Posterior vena cava (tissue), 2 donors: Measurements from ENCODE around the gene MYO10. TPM values are rescaled to one million over a fixed set of nuclear protein-coding genes. Genes with fewer than 3 reads are reported as not detected.
"Not testable (repeated sequence)": the region's sequence is repeated elsewhere in the genome, so short reads cannot be mapped to it uniquely, and the experiment has no call there.

Experiments used
- DNase-seq: peaks from one replicate; pipeline ENCODE4 v3.0.0-alpha.2; 2020; ENCODE audit warnings: low spot score
- intact Hi-C, 2 donors: fragments of 100-400 bp; cut with DNase I; formaldehyde crosslinking; loops; one replicate each; pipeline versions ENCODE4 v1.14.1 to v1.14.2; 2022 to 2023
- total RNA-seq, 2 donors: library from RNA; stranded (reverse); fragmentation: NEBNext Ultra II Directional; extraction: Animal tissue kit (Norgen Biotek cat#: 25700); gene quantifications; one replicate each; pipeline ENCODE4 v1.2.1, GENCODE V29; 2021
- donor health status: DM: yes; HTN: yes; CAD: no.
- donor health status: DM: yes; HTN: yes; CAD: no.

Gene MYO10
- total RNA-seq, 2 donors from 2014 or later: 8.5 to 11.2 TPM

GRCh38 chr5:16737620-16738364 lies 198.3 kb downstream of the MYO10 start:
- no peak for DNase-seq

GRCh38 chr5:16737209-16737608 lies 198.9 kb downstream of the MYO10 start:
- DNase-seq: no peak

More at GRCh38 chr5:16737620-16738364, 198.3 kb downstream of the MYO10 start:
- intact Hi-C loops: no loop called here

GRCh38 chr5:16736158-16736995 lies 199.7 kb downstream of the MYO10 start:
- intact Hi-C loops: no loop called here
- no peak for DNase-seq

More at GRCh38 chr5:16737209-16737608, 198.9 kb downstream of the MYO10 start:
- intact Hi-C loops: no loop called here

GRCh38 chr5:16735101-16736060 lies 200.7 kb downstream of the MYO10 start:
- intact Hi-C loops: no loop called here
- DNase-seq: no peak

GRCh38 chr5:16733331-16734006 lies 202.6 kb downstream of the MYO10 start:
- intact Hi-C loops: no loop called here
- DNase-seq: no peak

- intact Hi-C loops: no loop called here
- no peak for DNase-seq
Observed at GRCh38 chr5:16732356-16732755, 203.7 kb downstream of the MYO10 start.

GRCh38 chr5:16727755-16728325 lies 208.2 kb downstream of the MYO10 start:
- intact Hi-C loops: no loop called here
- no peak for DNase-seq

- intact Hi-C loops: no loop called here
- DNase-seq: no peak
Observed at GRCh38 chr5:16726538-16726946, 209.5 kb downstream of the MYO10 start.

GRCh38 chr5:16725575-16725974 lies 210.5 kb downstream of the MYO10 start:
- DNase-seq: no peak
- intact Hi-C loops: no loop called here

GRCh38 chr5:16723821-16724220 lies 212.3 kb downstream of the MYO10 start:
- intact Hi-C loops: no loop called here
- no peak for DNase-seq

- no peak for DNase-seq
- intact Hi-C loops: no loop called here
Observed at GRCh38 chr5:16722097-16722495, 214.0 kb downstream of the MYO10 start.

- no peak for DNase-seq
- intact Hi-C loops: no loop called here
Observed at GRCh38 chr5:16721151-16722096, 214.7 kb downstream of the MYO10 start.

- DNase-seq, intact Hi-C loops: not testable (repeated sequence)
Observed at GRCh38 chr5:16718036-16718435, 218.1 kb downstream of the MYO10 start.

- no peak for DNase-seq
- intact Hi-C loops: no loop called here
Observed at GRCh38 chr5:16713386-16713928, 222.6 kb downstream of the MYO10 start.

GRCh38 chr5:16712620-16713019 lies 223.5 kb downstream of the MYO10 start:
- intact Hi-C loops: no loop called here
- DNase-seq: no peak

- no peak for DNase-seq
- intact Hi-C loops: no loop called here
Observed at GRCh38 chr5:16712178-16712577, 223.9 kb downstream of the MYO10 start.
